ENCODE results near the gene CKAP2.

CKAP2 gene

GRCh38 chr13:52414051-52414450, 41.2 kb upstream of the CKAP2 start:
- DNase-seq (ENCODE audit: extremely low read depth, low read depth): no peak
- no peak for TF ChIP-seq CTCF (IDR thresholded peaks at IDR 0.05; ENCODE audit: low read depth, low read length)

DNA sequence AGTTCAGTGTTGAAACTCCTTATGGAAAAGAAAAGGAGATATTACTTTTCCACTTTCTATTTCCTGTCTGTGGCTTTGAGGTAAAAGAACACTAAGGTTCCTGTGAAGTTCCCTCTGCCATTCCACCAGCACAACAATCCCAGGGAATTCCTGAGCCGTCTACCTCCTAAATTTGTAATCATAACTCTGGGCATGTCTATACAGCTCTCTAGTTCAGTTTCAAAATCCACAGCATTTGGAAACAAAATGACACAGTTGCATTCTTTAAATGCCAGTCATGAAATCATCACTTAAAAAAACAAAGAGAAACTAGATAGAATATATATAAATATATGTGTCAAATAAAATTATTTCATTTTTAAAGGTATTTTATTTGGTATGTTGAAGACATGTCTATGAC, 40.3 kb upstream of the CKAP2 start:
- no peak for TF ChIP-seq CTCF (IDR thresholded peaks at IDR 0.05; ENCODE audit: low read depth, low read length)
- no peak for DNase-seq (ENCODE audit: extremely low read depth, low read depth)

DNA sequence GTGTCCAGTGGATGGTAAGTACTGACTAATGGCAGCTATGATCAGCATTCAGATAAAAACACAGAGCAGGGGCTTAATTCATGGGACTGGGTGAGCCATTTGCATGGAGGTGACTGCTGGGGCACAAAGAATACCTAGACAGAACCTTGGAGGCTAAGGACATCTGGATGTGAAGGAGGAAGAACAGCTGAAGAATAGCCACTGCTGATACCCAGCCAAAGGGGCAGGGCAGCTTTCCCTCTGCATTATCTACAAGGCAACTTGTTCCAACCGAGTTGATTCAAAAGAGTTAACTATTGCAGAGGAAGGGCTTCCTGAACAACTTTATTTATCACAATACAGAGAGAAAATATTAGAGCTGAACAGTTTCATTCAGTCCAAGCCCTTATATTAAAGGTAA, 36.2 kb upstream of the CKAP2 start:
- DNase-seq (ENCODE audit: extremely low read depth, low read depth): no peak
- no peak for TF ChIP-seq CTCF (IDR thresholded peaks at IDR 0.05; ENCODE audit: low read depth, low read length)

DNA sequence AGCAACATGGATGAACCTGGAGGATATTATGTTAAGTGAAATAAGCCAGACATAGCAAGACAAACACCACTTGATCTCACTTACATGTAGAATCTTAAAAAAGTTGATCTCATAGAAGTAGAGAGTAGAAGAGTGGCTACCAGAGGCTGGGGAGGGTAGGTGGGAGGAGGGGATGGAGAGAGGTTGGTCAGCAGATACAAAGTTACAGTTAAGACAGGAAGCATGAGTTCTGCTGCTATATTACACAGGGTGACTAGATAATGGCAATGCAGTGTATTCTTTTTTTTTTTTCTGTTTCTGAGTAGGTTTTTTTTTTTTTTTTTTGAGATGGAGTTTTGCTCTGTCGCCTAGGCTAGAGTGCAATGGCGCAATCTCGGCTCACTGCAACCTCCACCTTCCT, 34.1 kb upstream of the CKAP2 start:
- no peak for DNase-seq (ENCODE audit: extremely low read depth, low read depth)
- no peak for TF ChIP-seq CTCF (IDR thresholded peaks at IDR 0.05; ENCODE audit: low read depth, low read length)

- no peak for DNase-seq (ENCODE audit: extremely low read depth, low read depth)
- TF ChIP-seq CTCF (IDR thresholded peaks at IDR 0.05; ENCODE audit: low read depth, low read length): no peak
Observed at GRCh38 chr13:52428295-52428694, 27.0 kb upstream of the CKAP2 start.

GRCh38 chr13:52432456-52432855, 22.8 kb upstream of the CKAP2 start:
- TF ChIP-seq CTCF (IDR thresholded peaks at IDR 0.05; ENCODE audit: low read depth, low read length): no peak
- no peak for DNase-seq (ENCODE audit: extremely low read depth, low read depth)

DNA sequence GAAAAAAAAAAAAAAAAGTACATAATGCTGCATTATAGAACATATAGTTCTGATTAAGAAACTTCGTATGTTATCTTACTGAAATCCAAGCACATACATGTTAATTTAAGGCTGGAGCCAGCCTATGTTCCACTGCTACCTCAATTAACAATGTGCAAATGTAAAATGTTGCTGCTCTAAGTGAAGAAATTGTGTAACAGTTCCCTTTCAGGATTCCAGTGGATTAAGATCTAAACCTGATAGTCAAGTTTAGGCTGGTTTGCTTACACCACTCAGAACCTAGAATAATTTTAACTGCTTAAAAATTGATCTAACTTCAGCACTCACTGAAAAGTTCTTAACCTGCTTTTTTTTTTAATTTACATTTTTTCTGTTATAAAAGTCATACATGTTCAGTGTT, 9.0 kb upstream of the CKAP2 start:
- TF ChIP-seq CTCF (IDR thresholded peaks at IDR 0.05; ENCODE audit: low read depth, low read length): no peak
- no peak for DNase-seq (ENCODE audit: extremely low read depth, low read depth)
